ENCODE results near the gene PMM2.

GRCh38 chr16:8808613-8809353, 11.1 kb downstream of the PMM2 start:
- no peak for TF ChIP-seq CTCF (IDR thresholded peaks at IDR 0.05 in 4 of 5, conservative IDR thresholded peaks at IDR 0.05 in 1 of 5)
- no peak for TF ChIP-seq POLR2A (IDR thresholded peaks at IDR 0.05)

Measured in gastrocnemius medialis (tissue), 4 donors.